Hair follicle dermal papilla cell (primary cell): Measurements from ENCODE around the gene PCDHGA1. TPM values are rescaled to one million over a fixed set of nuclear protein-coding genes. Genes with fewer than 3 reads are reported as not detected.

Experiments
- total RNA-seq: library from RNA; depleted of rRNA; stranded (reverse); fragments of >200 nt; gene quantifications from 2 replicates; pipeline ENCODE4 v1.2.3, GENCODE V29; 2012

Gene PCDHGA1
- total RNA-seq, 1 donor: 1.6 TPM

GRCh38 chr5:141397756-141398551 lies 67.6 kb downstream of the PCDHGA1 start, which contains the start of gene PCDHGB5:
TSS of gene PCDHGB5 (plus strand) at chr5:141397947. CDS start at chr5:141398128, 181 bp downstream.

GRCh38 chr5:141402553-141403243 lies 72.4 kb downstream of the PCDHGA1 start, which contains the start of gene PCDHGA9:
TSS of gene PCDHGA9 (plus strand) at chr5:141402778. CDS start at chr5:141402953, 175 bp downstream.

DNA sequence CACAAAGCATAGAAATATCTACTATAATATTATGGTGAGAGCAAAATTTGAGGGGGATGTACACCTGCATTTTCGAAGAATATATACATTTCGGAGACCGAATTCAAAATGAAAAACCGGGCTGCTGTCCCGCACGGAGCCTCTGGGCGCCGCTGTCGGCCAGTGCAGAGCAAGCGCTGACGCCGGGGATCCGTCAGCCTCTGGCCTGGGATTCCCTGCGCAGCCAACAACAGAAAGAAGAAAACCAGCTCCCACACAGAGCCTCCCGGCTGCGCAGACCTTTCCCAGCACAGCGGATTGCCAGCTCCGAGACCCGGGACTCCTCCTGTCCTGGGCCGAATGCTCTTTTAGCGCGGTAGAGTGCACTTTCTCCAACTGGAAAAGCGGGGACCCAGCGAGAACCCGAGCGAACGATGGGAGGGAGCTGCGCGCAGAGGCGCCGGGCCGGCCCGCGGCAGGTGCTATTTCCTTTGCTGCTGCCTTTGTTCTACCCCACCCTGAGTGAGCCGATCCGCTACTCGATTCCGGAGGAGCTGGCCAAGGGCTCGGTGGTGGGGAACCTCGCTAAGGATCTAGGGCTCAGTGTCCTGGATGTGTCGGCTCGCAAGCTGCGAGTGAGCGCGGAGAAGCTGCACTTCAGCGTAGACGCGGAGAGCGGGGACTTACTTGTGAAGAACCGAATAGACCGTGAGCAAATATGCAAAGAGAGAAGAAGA lies 77.6 kb downstream of the PCDHGA1 start, which contains the start of gene PCDHGB6:
PCDHGB6 (plus strand) TSS at position 232 of the 716 bp plus-strand sequence; CDS start at position 414, 182 bp downstream.

GRCh38 chr5:141412854-141413539 lies 82.7 kb downstream of the PCDHGA1 start, which contains the start of gene PCDHGA10:
TSS of gene PCDHGA10 (plus strand) at chr5:141412987. CDS start at chr5:141413176, 189 bp downstream.

DNA sequence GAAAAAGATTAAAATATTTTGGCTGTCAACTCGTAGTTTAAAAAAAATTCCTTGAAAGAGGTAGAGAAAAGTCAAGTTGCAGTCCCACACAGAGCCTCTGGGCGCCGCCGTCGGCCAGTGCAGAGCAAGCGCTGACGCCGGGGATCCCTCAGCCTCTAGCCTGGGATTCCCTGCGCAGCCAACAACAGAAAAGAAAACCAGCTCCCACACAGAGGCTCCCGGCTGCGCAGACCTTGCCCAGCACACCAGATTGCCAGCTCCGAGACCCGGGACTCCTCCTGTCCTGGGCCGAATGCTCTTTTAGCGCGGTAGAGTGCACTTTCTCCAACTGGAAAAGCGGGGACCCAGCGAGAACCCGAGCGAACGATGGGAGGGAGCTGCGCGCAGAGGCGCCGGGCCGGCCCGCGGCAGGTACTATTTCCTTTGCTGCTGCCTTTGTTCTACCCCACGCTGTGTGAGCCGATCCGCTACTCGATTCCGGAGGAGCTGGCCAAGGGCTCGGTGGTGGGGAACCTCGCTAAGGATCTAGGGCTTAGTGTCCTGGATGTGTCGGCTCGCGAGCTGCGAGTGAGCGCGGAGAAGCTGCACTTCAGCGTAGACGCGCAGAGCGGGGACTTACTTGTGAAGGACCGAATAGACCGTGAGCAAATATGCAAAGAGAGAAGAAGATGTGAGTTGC lies 87.3 kb downstream of the PCDHGA1 start, which contains the start of gene PCDHGB7:
PCDHGB7 (plus strand) TSS at position 184 of the 679 bp plus-strand sequence; CDS start at position 367, 183 bp downstream.

GRCh38 chr5:141420855-141421488 lies 90.7 kb downstream of the PCDHGA1 start, which contains the start of gene PCDHGA11:
TSS of gene PCDHGA11 (plus strand) at chr5:141421051. CDS start at chr5:141421228, 177 bp downstream.

GRCh38 chr5:141430332-141431113 lies 100.2 kb downstream of the PCDHGA1 start, which contains the start of gene PCDHGA12:
TSS of gene PCDHGA12 (plus strand) at chr5:141430507. CDS start at chr5:141430760, 253 bp downstream.

GRCh38 chr5:141475625-141476131 lies 145.4 kb downstream of the PCDHGA1 start, which contains the start of gene PCDHGC3:
TSS of gene PCDHGC3 (plus strand) at chr5:141475966. CDS start at chr5:141476117, 151 bp downstream.

GRCh38 chr5:141484641-141485311 lies 154.5 kb downstream of the PCDHGA1 start, which contains the start of gene PCDHGC4:
TSS of gene PCDHGC4 (plus strand) at chr5:141485030. CDS start at chr5:141485174, 144 bp downstream.

GRCh38 chr5:141488591-141489561 lies 158.6 kb downstream of the PCDHGA1 start, which contains the start of gene PCDHGC5:
TSS of gene PCDHGC5 (plus strand) at chr5:141489081. CDS start at chr5:141489241, 160 bp downstream.

Other genes with a start within 250 kb of the PCDHGA1 start
- gene PCDHB2, start 235.9 kb upstream of the PCDHGA1 start, total RNA-seq: 6.8 and 7.0 TPM in 2 replicates
- 1.2 and 1.8 TPM in 2 replicates for gene PCDHB3, start 230.0 kb upstream of the PCDHGA1 start, total RNA-seq
- 0.49 TPM in 2 replicates for gene PCDHB4, start 208.7 kb upstream of the PCDHGA1 start, total RNA-seq
- 1.1 and 1.2 TPM in 2 replicates for gene PCDHB5, start 195.3 kb upstream of the PCDHGA1 start, total RNA-seq
- 0.49 and 0.73 TPM in 2 replicates for gene PCDHB6, start 180.5 kb upstream of the PCDHGA1 start, total RNA-seq
- 1.1 and 2.1 TPM in 2 replicates for gene PCDHB7, start 157.9 kb upstream of the PCDHGA1 start, total RNA-seq
- gene PCDHB8, start 152.7 kb upstream of the PCDHGA1 start, total RNA-seq: 1.2 and 1.5 TPM in 2 replicates
- gene PCDHB16, start 148.1 kb upstream of the PCDHGA1 start, total RNA-seq: 0.81 and 1.8 TPM in 2 replicates
- 0.97 and 2.2 TPM in 2 replicates for gene PCDHB9, start 143.4 kb upstream of the PCDHGA1 start, total RNA-seq
- gene PCDHB10, start 138.2 kb upstream of the PCDHGA1 start, total RNA-seq: 0.81 and 0.97 TPM in 2 replicates
- gene PCDHB11, start 130.9 kb upstream of the PCDHGA1 start, total RNA-seq: 0.73 and 0.81 TPM in 2 replicates
- 0.32 and 0.97 TPM in 2 replicates for gene PCDHB12, start 121.8 kb upstream of the PCDHGA1 start, total RNA-seq
- 1.2 and 1.3 TPM in 2 replicates for gene PCDHB13, start 116.6 kb upstream of the PCDHGA1 start, total RNA-seq
- gene PCDHB14, start 107.2 kb upstream of the PCDHGA1 start, total RNA-seq: 0.61 and 1.3 TPM in 2 replicates
- gene PCDHB15, start 85.1 kb upstream of the PCDHGA1 start, total RNA-seq: 0.24 and 0.32 TPM in 2 replicates
- gene SLC25A2, start 26.5 kb upstream of the PCDHGA1 start, total RNA-seq: 1.3 and 1.9 TPM in 2 replicates
- gene TAF7, start 9.7 kb upstream of the PCDHGA1 start, total RNA-seq: 66.9 and 68.6 TPM in 2 replicates
- gene PCDHGA2, start 8.2 kb downstream of the PCDHGA1 start, total RNA-seq: 4.2 and 6.0 TPM in 2 replicates
- gene PCDHGA3, start 13.3 kb downstream of the PCDHGA1 start, total RNA-seq: 4.9 and 5.7 TPM in 2 replicates
- 3.5 and 4.2 TPM in 2 replicates for gene PCDHGB1, start 19.6 kb downstream of the PCDHGA1 start, total RNA-seq
- 7.8 and 8.9 TPM in 2 replicates for gene PCDHGA4, start 24.5 kb downstream of the PCDHGA1 start, total RNA-seq
- 4.1 and 4.6 TPM in 2 replicates for gene PCDHGB2, start 29.5 kb downstream of the PCDHGA1 start, total RNA-seq
- 3.2 and 4.0 TPM in 2 replicates for gene PCDHGA5, start 33.6 kb downstream of the PCDHGA1 start, total RNA-seq
- 6.8 and 7.7 TPM in 2 replicates for gene PCDHGB3, start 39.7 kb downstream of the PCDHGA1 start, total RNA-seq
- gene PCDHGA6, start 43.4 kb downstream of the PCDHGA1 start, total RNA-seq: 6.5 and 6.8 TPM in 2 replicates
- 7.2 and 7.5 TPM in 2 replicates for gene PCDHGA7, start 52.2 kb downstream of the PCDHGA1 start, total RNA-seq
- 18.0 and 23.0 TPM in 2 replicates for gene PCDHGB4, start 57.2 kb downstream of the PCDHGA1 start, total RNA-seq
- gene PCDHGA8, start 62.1 kb downstream of the PCDHGA1 start, total RNA-seq: 3.0 and 4.1 TPM in 2 replicates
- gene PCDHGB5, start 67.4 kb downstream of the PCDHGA1 start, total RNA-seq: 28.4 and 32.7 TPM in 2 replicates
- gene PCDHGA9, start 72.3 kb downstream of the PCDHGA1 start, total RNA-seq: 7.1 and 7.3 TPM in 2 replicates
- gene PCDHGB6, start 77.5 kb downstream of the PCDHGA1 start, total RNA-seq: 5.0 and 6.1 TPM in 2 replicates
- gene PCDHGA10, start 82.5 kb downstream of the PCDHGA1 start, total RNA-seq: 16.7 and 19.1 TPM in 2 replicates
- 20.2 and 20.3 TPM in 2 replicates for gene PCDHGB7, start 87.2 kb downstream of the PCDHGA1 start, total RNA-seq
- gene PCDHGA11, start 90.5 kb downstream of the PCDHGA1 start, total RNA-seq: 14.6 and 19.8 TPM in 2 replicates
- gene PCDHGA12, start 100.0 kb downstream of the PCDHGA1 start, total RNA-seq: 23.6 and 37.8 TPM in 2 replicates
- gene PCDHGC3, start 145.5 kb downstream of the PCDHGA1 start, total RNA-seq: 126 and 129 TPM in 2 replicates
- gene PCDHGC4, start 154.5 kb downstream of the PCDHGA1 start, total RNA-seq: 6.3 and 6.5 TPM in 2 replicates
- gene PCDHGC5, start 158.6 kb downstream of the PCDHGA1 start, total RNA-seq: 4.5 and 4.7 TPM in 2 replicates